HUES48 (cell line): ENCODE measurements around the gene ALG8.
"Not testable (repeated sequence)": the region's sequence is repeated elsewhere in the genome, so short reads cannot be mapped to it uniquely, and the experiment has no call there.

Experiments
- H3K27ac ChIP-seq: one replicate; pipeline ENCODE4 v1.7.0; 2013; ENCODE audit warnings: low read depth, low read length, inconsistent platforms
- H3K27me3 ChIP-seq: 2 replicates; pipeline ENCODE4 v1.6.1; 2013; ENCODE audit warnings: mild to moderate bottlenecking, low read length; ENCODE audit not compliant: control insufficient read depth, insufficient read depth
- H3K36me3 ChIP-seq: 2 replicates; pipeline ENCODE4 v1.6.1; 2013; ENCODE audit warnings: low read length; ENCODE audit not compliant: control insufficient read depth, insufficient read depth
- H3K4me1 ChIP-seq: 2 replicates; pipeline ENCODE4 v1.6.1; 2013; ENCODE audit warnings: mild to moderate bottlenecking, low read length; ENCODE audit not compliant: control insufficient read depth, insufficient read depth
- H3K4me3 ChIP-seq: 2 replicates; pipeline ENCODE4 v1.5.1; 2013; ENCODE audit warnings: mild to moderate bottlenecking, low read depth, low read length
- H3K9ac ChIP-seq: 2 replicates; pipeline ENCODE4 v1.6.1; 2013; ENCODE audit warnings: mild to moderate bottlenecking, low read depth, low read length, moderate library complexity
- H3K9me3 ChIP-seq: 2 replicates; pipeline ENCODE4 v1.6.1; 2013; ENCODE audit warnings: low read length; ENCODE audit not compliant: control insufficient read depth, insufficient read depth

Gene ALG8

GRCh38 chr11:78139422-78140391, at the start of gene ALG8:
Gene ALG8 (minus strand): TSS chr11:78139626. CDS start chr11:78139588, 38 bp downstream.
- Histone ChIP-seq H3K4me3 (peak within 1 kb of the TSS; percentile 84), H3K9me3 (no peaks in the 10 kb centered on the region), H3K9ac (peak within 1 kb of the TSS; percentile 94), H3K27ac (peak within 1 kb of the TSS; percentile 85), H3K27me3 (no peaks in the 10 kb centered on the region), H3K4me1 (0 out of 2 replicates have a peak, but pooled peaks cover 4% of the 10 kb centered on the region), H3K36me3 (peaks cover 38% of the 10 kb centered on the region)

- Histone ChIP-seq H3K27ac (no peak within 1 kb of the TSS), H3K9me3 (no peaks in the 10 kb centered on the region)
Measured at GRCh38 chr11:78188286-78189173, 49.1 kb upstream of the ALG8 start, which contains the start of the genes KCTD21 and USP35. Gene KCTD21 (minus strand): TSS chr11:78188626. CDS start chr11:78174554, 14,072 bp downstream. Gene USP35 (plus strand): TSS chr11:78188919. CDS start chr11:78196246, 7,327 bp downstream.

GRCh38 chr11:78187366-78188285, 48.2 kb upstream of the ALG8 start:
- Histone ChIP-seq H3K4me3 (peak overlapping the region; percentile 90), H3K9me3 (no peaks in the 10 kb centered on the region), H3K27ac (no peak overlapping the region), H3K4me1 (peaks cover 3% of the 10 kb centered on the region; the same call in 1 of the 2 replicates), H3K36me3 (no peaks in the 10 kb centered on the region), H3K27me3 (no peaks in the 10 kb centered on the region), H3K9ac (no peak overlapping the region)

More at GRCh38 chr11:78188286-78189173, 49.1 kb upstream of the ALG8 start, which contains the start of the genes KCTD21 and USP35:
- Histone ChIP-seq H3K9ac (no peak within 1 kb of the TSS), H3K4me1 (peaks cover 3% of the 10 kb centered on the region; the same call in 1 of the 2 replicates), H3K4me3 (peak within 1 kb of the TSS; percentile 90), H3K27me3 (no peaks in the 10 kb centered on the region), H3K36me3 (no peaks in the 10 kb centered on the region)

GRCh38 chr11:78181185-78181584, 41.8 kb upstream of the ALG8 start:
- Histone ChIP-seq H3K9me3 (no peaks in the 10 kb centered on the region), H3K36me3 (no peaks in the 10 kb centered on the region), H3K4me1 (no peaks in the 10 kb centered on the region), H3K9ac (no peak overlapping the region), H3K27ac (no peak overlapping the region), H3K27me3 (no peaks in the 10 kb centered on the region), H3K4me3 (no peak overlapping the region)

GRCh38 chr11:78180751-78181150, 41.3 kb upstream of the ALG8 start:
- Histone ChIP-seq H3K4me3 (no peak overlapping the region), H3K9me3 (no peaks in the 10 kb centered on the region), H3K9ac (no peak overlapping the region), H3K27me3 (no peaks in the 10 kb centered on the region), H3K27ac (no peak overlapping the region), H3K36me3 (no peaks in the 10 kb centered on the region), H3K4me1 (no peaks in the 10 kb centered on the region)

- H3K36me3 ChIP-seq, result no peaks in the 10 kb centered on the region
- H3K4me1 ChIP-seq, result no peaks in the 10 kb centered on the region
- no peak overlapping the region for H3K27ac ChIP-seq
- no peak overlapping the region for H3K4me3 ChIP-seq
- H3K9ac ChIP-seq, result no peak overlapping the region
- no peaks in the 10 kb centered on the region for H3K27me3 ChIP-seq
- H3K9me3 ChIP-seq, result no peaks in the 10 kb centered on the region
Measured at GRCh38 chr11:78179459-78180071, 40.1 kb upstream of the ALG8 start.

GRCh38 chr11:78177216-78177615, 37.8 kb upstream of the ALG8 start:
- H3K4me3 ChIP-seq, result no peak overlapping the region
- no peaks in the 10 kb centered on the region for H3K9me3 ChIP-seq
- H3K4me1 ChIP-seq, result no peaks in the 10 kb centered on the region
- H3K36me3 ChIP-seq, result no peaks in the 10 kb centered on the region
- no peaks in the 10 kb centered on the region for H3K27me3 ChIP-seq
- H3K27ac ChIP-seq, result no peak overlapping the region
- H3K9ac ChIP-seq, result no peak overlapping the region

- Histone ChIP-seq H3K4me1 (no peaks in the 10 kb centered on the region), H3K27ac (no peak overlapping the region), H3K4me3 (no peak overlapping the region), H3K27me3 (no peaks in the 10 kb centered on the region), H3K9me3 (no peaks in the 10 kb centered on the region), H3K9ac (no peak overlapping the region), H3K36me3 (no peaks in the 10 kb centered on the region)
Measured at GRCh38 chr11:78176605-78177141, 37.2 kb upstream of the ALG8 start.

GRCh38 chr11:78175862-78176261, 36.4 kb upstream of the ALG8 start:
- not testable (repeated sequence) for H3K4me1 ChIP-seq, H3K9ac ChIP-seq, H3K27me3 ChIP-seq, H3K27ac ChIP-seq, H3K4me3 ChIP-seq, H3K9me3 ChIP-seq, H3K36me3 ChIP-seq
